K562 (cell line): ENCODE results near the gene PALLD. TPM values are rescaled to one million over a fixed set of nuclear protein-coding genes. Genes with fewer than 3 reads are reported as not detected.

Source experiments
- ATAC-seq: fragments of 200-7000 bp; cut with Tn5 transposase; 3 replicates; pipeline ENCODE4 v1.9.1; 2020; ENCODE audit warnings: moderate library complexity
- BruUV-seq: library from RNA; stranded (reverse); fragments of 400-500 nt; replicated peaks from 2 replicates; lab custom pipeline; 2021; lab: Mats Ljungman, UMichigan
- CTCF ChIA-PET: fragments of 300-600 bp; formaldehyde crosslinking; extraction: SDS; loops from one replicate; lab custom pipeline; 2021; ENCODE audit warnings: low intra/inter-chr PET ratio; lab: Yijun Ruan, JAX
- POLR2A ChIA-PET: fragments of 300-600, 350-650 bp; sonication (Branson Sonifier 250); formaldehyde crosslinking; extraction: SDS; loops from one replicate; lab custom pipeline; 2021; ENCODE audit warnings: antibody characterized with exemption, inconsistent platforms; lab: Yijun Ruan, JAX
- DNase-seq, 4 experiments: peaks; one replicate each; pipeline versions ENCODE4 v3.0.0 to v3.0.0-alpha.2; 2011 to 2018; ENCODE audit warnings: low spot score in 3 of 4, mixed read lengths in 3 of 4; ENCODE audit errors: extremely low read depth in 1 of 4
- FAIRE-seq: peaks from 2 replicates; lab custom pipeline; 2011; peaks lifted over from hg19 to GRCh38; lab: Jason Lieb, UNC
- H2AFZ ChIP-seq: 2 replicates; pipeline ENCODE4 v1.6.0; 2011; ENCODE audit warnings: low read depth, low read length, control low read depth, inconsistent platforms
- H3K27ac ChIP-seq: fragments of 200-600 bp; 3 replicates; pipeline ENCODE4 v1.8.0; 2011; ENCODE audit warnings: low read depth, mild to moderate bottlenecking, control low read depth, inconsistent platforms, low read length, moderate library complexity, mixed read lengths; ENCODE audit errors: extremely low read depth
- H3K27me3 ChIP-seq, 2 experiments: fragments of 300-600 bp in 1 of 2; 2 replicates in 1 of 2; 3 replicates in 1 of 2; pipeline versions ENCODE4 v1.6.0 to v1.8.0; 2011; ENCODE audit warnings: inconsistent platforms in 2 of 2, low read length in 2 of 2, mild to moderate bottlenecking in 1 of 2, mixed read lengths in 1 of 2, moderate library complexity in 1 of 2; ENCODE audit not compliant: control insufficient read depth in 2 of 2, insufficient read depth in 2 of 2
- H3K36me3 ChIP-seq: fragments of 300-600 bp; 3 replicates; pipeline ENCODE4 v1.8.0; 2011; ENCODE audit warnings: mild to moderate bottlenecking, low read length, inconsistent platforms; ENCODE audit not compliant: control insufficient read depth, insufficient read depth
- H3K4me1 ChIP-seq, 2 experiments: fragments of 200-600 bp in 1 of 2; replicated peaks in 1 of 2; 2 replicates in 1 of 2; 3 replicates in 1 of 2; pipeline versions ENCODE4 v1.5.1 to v1.8.0; 2011; ENCODE audit warnings: inconsistent platforms in 2 of 2, low read length in 2 of 2, mild to moderate bottlenecking in 1 of 2, mixed read lengths in 1 of 2, moderate library complexity in 1 of 2; ENCODE audit not compliant: control insufficient read depth in 2 of 2, insufficient read depth in 2 of 2
- H3K4me2 ChIP-seq: 2 replicates; pipeline ENCODE4 v1.6.1; 2011; ENCODE audit warnings: low read length, control low read depth, inconsistent platforms, mixed read lengths; ENCODE audit not compliant: insufficient read depth
- H3K4me3 ChIP-seq: fragments of 200-600 bp; sonication (generic), shearing (Covaris generic); 2 replicates; pipeline ENCODE4 v1.5.1; 2016; ENCODE audit warnings: control low read depth, inconsistent platforms
- H3K79me2 ChIP-seq: fragments of 200-600 bp; 3 replicates; pipeline ENCODE4 v1.8.0; 2011; ENCODE audit warnings: low read length, inconsistent platforms; ENCODE audit not compliant: control insufficient read depth, insufficient read depth
- H3K9ac ChIP-seq, 2 experiments: 2 replicates each; pipeline versions ENCODE4 v1.6.0 to v1.6.1; 2011; ENCODE audit warnings: low read depth in 2 of 2, low read length in 2 of 2, control low read depth in 1 of 2, inconsistent platforms in 1 of 2, mild to moderate bottlenecking in 1 of 2, mixed read lengths in 1 of 2; ENCODE audit not compliant: insufficient read depth in 1 of 2
- H3K9me1 ChIP-seq: one replicate; pipeline ENCODE4 v1.6.0; 2011; ENCODE audit warnings: inconsistent platforms, mild to moderate bottlenecking, low read length, moderate library complexity; ENCODE audit not compliant: control insufficient read depth, insufficient read depth
- H3K9me3 ChIP-seq: replicated peaks from 2 replicates; pipeline ENCODE4 v1.5.1; 2011; ENCODE audit warnings: low read depth, low read length, inconsistent platforms; ENCODE audit not compliant: control insufficient read depth, insufficient read depth
- H4K20me1 ChIP-seq: replicated peaks from 2 replicates; pipeline ENCODE4 v1.6.1; 2011; ENCODE audit warnings: low read length, inconsistent platforms, mixed read lengths; ENCODE audit not compliant: control insufficient read depth, insufficient read depth
- BACH1 ChIP-seq: fragments of 200-800 bp; sonication (Bioruptor generic); IDR thresholded peaks from 2 replicates; pipeline ENCODE4 v1.6.1; 2016; ENCODE audit warnings: missing genetic modification characterization, missing compliant biosample characterization
- CEBPG ChIP-seq, 3 experiments: fragments of 200-800 bp in 1 of 3; sonication (Bioruptor generic) in 1 of 3; sonication (generic) in 1 of 3; formaldehyde crosslinking in 1 of 3; IDR thresholded peaks in 2 of 3; conservative IDR thresholded peaks in 1 of 3; 2 replicates each; pipeline versions ENCODE4 v1.6.1 to v1.8.0; 2016 to 2022; ENCODE audit warnings: missing compliant biosample characterization in 2 of 3, missing genetic modification characterization in 2 of 3, mild to moderate bottlenecking in 1 of 3, missing genetic modification reagents in 1 of 3
- ERF ChIP-seq: fragments of 450-650 bp; formaldehyde crosslinking; IDR thresholded peaks from 2 replicates; pipeline ENCODE4 v1.4.0; 2020; ENCODE audit warnings: mild to moderate bottlenecking, mixed read lengths
- FOXM1 ChIP-seq, 2 experiments: fragments of 450-650 bp in 1 of 2; sonication (generic) in 1 of 2; formaldehyde crosslinking in 1 of 2; IDR thresholded peaks; 2 replicates each; pipeline versions ENCODE4 v1.6.1 to v1.9.0; 2017 to 2022; ENCODE audit warnings: low read depth in 2 of 2, mild to moderate bottlenecking in 2 of 2, missing genetic modification reagents in 1 of 2, moderate library complexity in 1 of 2
- HDAC6 ChIP-seq: IDR thresholded peaks from 2 replicates; pipeline ENCODE4 v1.6.1; 2012; ENCODE audit warnings: low read depth, mild to moderate bottlenecking, control low read depth, inconsistent platforms, low read length, moderate library complexity
- MLLT1 ChIP-seq, 2 experiments: fragments of 450-650 bp; IDR thresholded peaks; 2 replicates each; pipeline ENCODE4 v1.6.1; 2016
- RBFOX2 ChIP-seq: fragments of 200-400 bp; formaldehyde crosslinking; IDR thresholded peaks from 2 replicates; pipeline ENCODE4 v1.6.1; 2017; ENCODE audit warnings: low read depth, mild to moderate bottlenecking, low read length, moderate library complexity
- VEZF1 ChIP-seq: fragments of 200-800 bp; sonication (Bioruptor generic); IDR thresholded peaks from 2 replicates; pipeline ENCODE4 v1.6.1; 2017; ENCODE audit warnings: missing genetic modification characterization, missing compliant biosample characterization
- YY1 ChIP-seq, 3 experiments: IDR thresholded peaks; 2 replicates each; pipeline ENCODE4 v1.6.1; 2011; ENCODE audit warnings: low read length in 2 of 3, mild to moderate bottlenecking in 2 of 3, moderate library complexity in 2 of 3, borderline replicate concordance in 1 of 3, control low read depth in 1 of 3, low read depth in 1 of 3; ENCODE audit not compliant: insufficient read depth in 3 of 3, insufficient replicate concordance in 2 of 3, control insufficient read depth in 1 of 3, insufficient read length in 1 of 3; ENCODE audit errors: extremely low read depth in 1 of 3
- ZNF282 ChIP-seq: sonication (generic); formaldehyde crosslinking; IDR thresholded peaks from 2 replicates; pipeline ENCODE4 v1.8.1; 2023; ENCODE audit warnings: missing genetic modification reagents
- WGBS: fragments of 100-300 bp; shearing (Covaris generic); methylation state at CpG from one replicate; pipeline ENCODE4 v1.1.6; 2016; ENCODE audit warnings: low coverage, mixed read lengths; ENCODE audit not compliant: insufficient coverage; ENCODE audit errors: missing lambda C conversion rate; 5-methylcytosine and 5-hydroxymethylcytosine counted together
- in situ Hi-C: fragments of 300-500 bp; cut with MboI; formaldehyde crosslinking; loops from 4 replicates; pipeline ENCODE4 v1.15.0; 2018; ENCODE audit warnings: inconsistent platforms, mixed read lengths
- intact Hi-C: fragments of 100-400 bp; cut with micrococcal nuclease; formaldehyde crosslinking; loops from 2 replicates; pipeline ENCODE4 v1.14.2; 2022
- polyA plus RNA-seq, 8 experiments: library from polyadenylated mRNA; depleted of rRNA in 4 of 8; stranded (reverse) in 5 of 8; unstranded in 3 of 8; fragments of >200 nt; fragmentation: Nextera tagmentation in 2 of 8; fragmentation: Illumina TruSeq in 1 of 8; extraction: Ambion mirVana in 2 of 8; extraction: Trizol in 1 of 8; gene quantifications; 2 replicates each; pipeline versions ENCODE4 v1.2.1 to v1.2.3, GENCODE V29; 2011 to 2014; ENCODE audit warnings: inconsistent platforms in 1 of 8, missing spikeins in 1 of 8
- total RNA-seq, 7 experiments: library from RNA; depleted of rRNA in 6 of 7; stranded (reverse); fragments of >200 nt in 6 of 7; fragmentation: Illumina TruSeq in 2 of 7; extraction: Trizol in 2 of 7; gene quantifications; 2 replicates each; pipeline versions ENCODE4 v1.2.1 to v1.2.3, GENCODE V29; 2011 to 2021; ENCODE audit warnings: low replicate concordance in 1 of 7

PALLD gene
- total and polyA plus RNA-seq, 9 of the 15 experiments (the other 6 are each of a cell fraction or from before 2014, with no cell fraction given): 0.01 to 0.35 (median 0.06) TPM; not detected in 3

GRCh38 chr4:168731006-168731636 lies 234.3 kb downstream of the PALLD start:
- intact Hi-C loops (no loop called here), in situ Hi-C loops (no loop called here)
- H2AFZ ChIP-seq: no peak overlapping the region
- DNase-seq (no peak), FAIRE-seq (no peak), ATAC-seq (no peak)
- H4K20me1 ChIP-seq: no peaks in the 10 kb centered on the region
- H3K9me1 ChIP-seq: no peaks in the 10 kb centered on the region
- ChIA-PET CTCF (no interaction called here), POLR2A (no interaction called here)
- 0% methylated on average over 6 of the region's 6 CpGs for WGBS
- BruUV-seq: no TSS peak
- H3K27ac ChIP-seq: no peak overlapping the region
- H3K27me3 ChIP-seq: no peaks in the 10 kb centered on the region
- no peaks in the 10 kb centered on the region for H3K36me3 ChIP-seq
- H3K79me2 ChIP-seq: no peaks in the 10 kb centered on the region
- no peak overlapping the region for H3K4me2 ChIP-seq
- TF ChIP-seq ERF (CRISPR knock-in tag) (no peak), BACH1 (tag) (no peak), RBFOX2 (no peak), YY1 (IDR thresholded peaks at IDR 0.05; ENCODE audit: borderline replicate concordance in 1 of 3, control insufficient read depth in 1 of 3, extremely low read depth in 1 of 3, insufficient read depth in 3 of 3, insufficient read length in 1 of 3, insufficient replicate concordance in 2 of 3, low read depth in 1 of 3, low read length in 2 of 3) (no peak), MLLT1 (IDR thresholded peaks at IDR 0.05) (no peak), ZNF282 (CRISPR knock-in tag) (no peak), FOXM1 (IDR thresholded peaks at IDR 0.05; ENCODE audit: low read depth) (no peak), FOXM1 (CRISPR knock-in tag; IDR thresholded peaks at IDR 0.05; ENCODE audit: low read depth) (no peak), VEZF1 (CRISPR knock-in tag) (no peak), CEBPG (CRISPR knock-in tag; IDR thresholded peaks at IDR 0.05) (no peak), CEBPG (tag; conservative IDR thresholded peaks at IDR 0.05 in 1 of 2, IDR thresholded peaks at IDR 0.05 in 1 of 2) (no peak), HDAC6 (no peak)
- H3K4me1 ChIP-seq: no peaks in the 10 kb centered on the region
- H3K9me3 ChIP-seq: no peaks in the 10 kb centered on the region
- no peak overlapping the region for H3K4me3 ChIP-seq
- H3K9ac ChIP-seq: no peak overlapping the region
